ENCODE results near the gene MFSD6. TPM values are rescaled to one million over a fixed set of nuclear protein-coding genes. Genes with fewer than 3 reads are reported as not detected.

Gene MFSD6
- total and polyA plus RNA-seq, 4 donors: 11.7 to 61.7 (median 37.4) TPM

GRCh38 chr2:190410166-190410565 lies 2.0 kb downstream of the MFSD6 start:
- WGBS, 2 donors: 36 to 62% methylated on average over 3 of the region's 3 CpGs

GRCh38 chr2:190412966-190413365 lies 4.8 kb downstream of the MFSD6 start:
- ATAC-seq (ENCODE audit: insufficient read depth, low FRiP score): no peak
- Histone ChIP-seq H3K36me3 (ENCODE audit: control insufficient read depth in 4 of 4, insufficient read depth in 4 of 4, low read length in 4 of 4) (peaks cover 0 to 1% (median 0%) of the 10 kb centered on the region in 4 donors), H3K4me3 (no peak overlapping the region), H3K27ac (ENCODE audit: low read depth in 1 of 2, low read length in 1 of 2) (no peak overlapping the region), H3K9ac (ENCODE audit: insufficient read depth in 1 of 2, low read length in 2 of 2) (no peak overlapping the region), H3K9me3 (ENCODE audit: control insufficient read depth in 4 of 4, insufficient read depth in 3 of 4, low read length in 3 of 4) (no peaks in the 10 kb centered on the region), H3K27me3 (ENCODE audit: control insufficient read depth in 3 of 3, insufficient read depth in 3 of 3, low read length in 2 of 3) (peaks cover 0 to 7% (median 5%) of the 10 kb centered on the region in 3 donors), H3K4me1 (ENCODE audit: control insufficient read depth in 5 of 5, insufficient read depth in 5 of 5, low read length in 5 of 5) (peaks cover 0 to 9% (median 4%) of the 10 kb centered on the region in 5 donors)
- 69% methylated on average over 3 of the region's 3 CpGs for WGBS, 2 donors
- DNase-seq: no peak
- TF ChIP-seq CTCF (IDR thresholded peaks at IDR 0.05; ENCODE audit: control extremely low read depth, extremely low read depth): no peak

More at GRCh38 chr2:190410166-190410565, 2.0 kb downstream of the MFSD6 start:
- ATAC-seq (ENCODE audit: insufficient read depth, low FRiP score): no peak
- no peak for DNase-seq
- no peak overlapping the region for H3K9ac ChIP-seq (ENCODE audit: insufficient read depth in 1 of 2, low read length in 2 of 2)
- no peaks in the 10 kb centered on the region for H3K36me3 ChIP-seq (ENCODE audit: control insufficient read depth in 4 of 4, insufficient read depth in 4 of 4, low read length in 4 of 4)
- H3K27me3 ChIP-seq (ENCODE audit: control insufficient read depth in 3 of 3, insufficient read depth in 3 of 3, low read length in 2 of 3): peaks cover 0 to 7% (median 7%) of the 10 kb centered on the region in 3 donors
- H3K4me3 ChIP-seq: no peak overlapping the region
- TF ChIP-seq CTCF (IDR thresholded peaks at IDR 0.05; ENCODE audit: control extremely low read depth, extremely low read depth): no peak
- peaks cover 0 to 11% (median 6%) of the 10 kb centered on the region in 5 donors for H3K4me1 ChIP-seq (ENCODE audit: control insufficient read depth in 5 of 5, insufficient read depth in 5 of 5, low read length in 5 of 5)
- peak overlapping the region in 1 of 2 donors; percentile 25 for H3K27ac ChIP-seq (ENCODE audit: low read depth in 1 of 2, low read length in 1 of 2)
- no peaks in the 10 kb centered on the region for H3K9me3 ChIP-seq (ENCODE audit: control insufficient read depth in 4 of 4, insufficient read depth in 3 of 4, low read length in 3 of 4)

GRCh38 chr2:190413421-190413820 lies 5.3 kb downstream of the MFSD6 start:
- 41 to 52% methylated on average over 4 of the region's 4 CpGs for WGBS, 2 donors
- peaks cover 0 to 9% (median 4%) of the 10 kb centered on the region in 5 donors for H3K4me1 ChIP-seq (ENCODE audit: control insufficient read depth in 5 of 5, insufficient read depth in 5 of 5, low read length in 5 of 5)
- H3K9me3 ChIP-seq (ENCODE audit: control insufficient read depth in 4 of 4, insufficient read depth in 3 of 4, low read length in 3 of 4): no peaks in the 10 kb centered on the region
- peaks cover 0 to 7% (median 5%) of the 10 kb centered on the region in 3 donors for H3K27me3 ChIP-seq (ENCODE audit: control insufficient read depth in 3 of 3, insufficient read depth in 3 of 3, low read length in 2 of 3)
- TF ChIP-seq CTCF (IDR thresholded peaks at IDR 0.05; ENCODE audit: control extremely low read depth, extremely low read depth): no peak
- H3K4me3 ChIP-seq: no peak overlapping the region
- peak overlapping the region in 1 of 2 donors; percentile 55 for H3K27ac ChIP-seq (ENCODE audit: low read depth in 1 of 2, low read length in 1 of 2)
- DNase-seq (no peak), ATAC-seq (ENCODE audit: insufficient read depth, low FRiP score) (no peak)
- H3K36me3 ChIP-seq (ENCODE audit: control insufficient read depth in 4 of 4, insufficient read depth in 4 of 4, low read length in 4 of 4): peaks cover 0 to 2% (median 0%) of the 10 kb centered on the region in 4 donors
- H3K9ac ChIP-seq (ENCODE audit: insufficient read depth in 1 of 2, low read length in 2 of 2): no peak overlapping the region

GRCh38 chr2:190415251-190415650 lies 7.1 kb downstream of the MFSD6 start:
- DNase-seq (no peak), ATAC-seq (ENCODE audit: insufficient read depth, low FRiP score) (no peak)
- Histone ChIP-seq H3K9me3 (ENCODE audit: control insufficient read depth in 4 of 4, insufficient read depth in 3 of 4, low read length in 3 of 4) (no peaks in the 10 kb centered on the region), H3K36me3 (ENCODE audit: control insufficient read depth in 4 of 4, insufficient read depth in 4 of 4, low read length in 4 of 4) (peaks cover 0 to 2% (median 0%) of the 10 kb centered on the region in 4 donors), H3K9ac (ENCODE audit: insufficient read depth in 1 of 2, low read length in 2 of 2) (no peak overlapping the region), H3K4me1 (ENCODE audit: control insufficient read depth in 5 of 5, insufficient read depth in 5 of 5, low read length in 5 of 5) (peaks cover 0 to 12% (median 0%) of the 10 kb centered on the region in 5 donors), H3K27ac (ENCODE audit: low read depth in 1 of 2, low read length in 1 of 2) (no peak overlapping the region), H3K4me3 (no peak overlapping the region), H3K27me3 (ENCODE audit: control insufficient read depth in 3 of 3, insufficient read depth in 3 of 3, low read length in 2 of 3) (no peaks in the 10 kb centered on the region)
- WGBS, 2 donors: 95 to 96% methylated on average over 4 of the region's 4 CpGs
- TF ChIP-seq CTCF (IDR thresholded peaks at IDR 0.05; ENCODE audit: control extremely low read depth, extremely low read depth): no peak

Measured in lung (tissue), 12 donors.